G401.6 (cell line): ENCODE results near the gene ZMIZ1.

ENCODE experiments used
- FAIRE-seq: peaks from 2 replicates; lab custom pipeline; 2012; peaks lifted over from hg19 to GRCh38; lab: Jason Lieb, UNC

Gene ZMIZ1

GRCh38 chr10:79100771-79101170 lies 32.0 kb downstream of the ZMIZ1 start:
- FAIRE-seq, result no peak

GRCh38 chr10:79101560-79102497 lies 33.1 kb downstream of the ZMIZ1 start:
- no peak for FAIRE-seq

GRCh38 chr10:79102498-79102874 lies 33.7 kb downstream of the ZMIZ1 start:
- no peak for FAIRE-seq

GRCh38 chr10:79103129-79103528 lies 34.4 kb downstream of the ZMIZ1 start:
- FAIRE-seq, result no peak

- no peak for FAIRE-seq
Measured at GRCh38 chr10:79103585-79103984, 34.8 kb downstream of the ZMIZ1 start.

GRCh38 chr10:79105150-79105739 lies 36.5 kb downstream of the ZMIZ1 start:
- no peak for FAIRE-seq

- no peak for FAIRE-seq
Measured at GRCh38 chr10:79105818-79106217, 37.1 kb downstream of the ZMIZ1 start.

- FAIRE-seq, result no peak
Measured at GRCh38 chr10:79106256-79107050, 37.7 kb downstream of the ZMIZ1 start.

- FAIRE-seq, result no peak
Measured at GRCh38 chr10:79107736-79108264, 39.0 kb downstream of the ZMIZ1 start.

- FAIRE-seq, result no peak
Measured at GRCh38 chr10:79108728-79109127, 40.0 kb downstream of the ZMIZ1 start.

- no peak for FAIRE-seq
Measured at GRCh38 chr10:79111427-79111826, 42.7 kb downstream of the ZMIZ1 start.

GRCh38 chr10:79111846-79112614 lies 43.3 kb downstream of the ZMIZ1 start:
- FAIRE-seq, result no peak

- FAIRE-seq, result no peak
Measured at GRCh38 chr10:79112881-79113431, 44.2 kb downstream of the ZMIZ1 start.

GRCh38 chr10:79113827-79114226 lies 45.1 kb downstream of the ZMIZ1 start:
- no peak for FAIRE-seq

- no peak for FAIRE-seq
Measured at GRCh38 chr10:79115302-79115701, 46.5 kb downstream of the ZMIZ1 start.

GRCh38 chr10:79116368-79116767 lies 47.6 kb downstream of the ZMIZ1 start:
- FAIRE-seq, result no peak

- FAIRE-seq, result no peak
Measured at GRCh38 chr10:79116801-79117723, 48.3 kb downstream of the ZMIZ1 start.

- FAIRE-seq, result no peak
Measured at GRCh38 chr10:79118286-79119202, 49.8 kb downstream of the ZMIZ1 start.

GRCh38 chr10:79119306-79119705 lies 50.5 kb downstream of the ZMIZ1 start:
- no peak for FAIRE-seq
